Loucy (cell line): ENCODE measurements around the gene TFCP2L1.

ENCODE experiments used
- EZH2phosphoT487 ChIP-seq: fragments of 200-600 bp; IDR thresholded peaks from 2 replicates; pipeline ENCODE4 v1.6.1; 2018; ENCODE audit warnings: antibody characterized with exemption, mild to moderate bottlenecking, moderate library complexity, borderline replicate concordance
- TF ChIP-seq, protein P1 (sequence below): fragments of 200-600 bp; sonication (generic); conservative IDR thresholded peaks from 2 replicates; pipeline ENCODE4 v1.5.1; 2014; ENCODE audit warnings: mild to moderate bottlenecking, antibody characterized with exemption, low read length

DNA sequence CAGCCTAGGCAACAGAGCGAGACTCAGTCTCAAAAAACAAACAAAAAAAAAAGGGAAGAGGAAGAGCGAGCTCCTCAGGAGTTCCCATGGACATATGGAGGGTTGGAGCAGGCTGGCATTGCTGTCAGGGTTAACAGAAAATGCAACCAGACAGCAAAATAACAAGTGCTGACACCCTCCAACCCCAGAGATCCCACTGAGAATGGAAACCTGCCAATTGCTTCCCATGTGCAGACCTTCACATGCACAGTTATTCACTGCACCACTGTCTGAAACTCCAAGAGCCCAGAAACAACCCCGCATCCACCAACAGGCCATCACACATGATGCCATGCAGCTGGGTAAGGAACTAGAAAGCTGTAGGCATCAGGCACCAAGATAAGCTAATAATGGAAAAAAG, 43.5 kb downstream of the TFCP2L1 start:
- TF ChIP-seq, protein P1, sequence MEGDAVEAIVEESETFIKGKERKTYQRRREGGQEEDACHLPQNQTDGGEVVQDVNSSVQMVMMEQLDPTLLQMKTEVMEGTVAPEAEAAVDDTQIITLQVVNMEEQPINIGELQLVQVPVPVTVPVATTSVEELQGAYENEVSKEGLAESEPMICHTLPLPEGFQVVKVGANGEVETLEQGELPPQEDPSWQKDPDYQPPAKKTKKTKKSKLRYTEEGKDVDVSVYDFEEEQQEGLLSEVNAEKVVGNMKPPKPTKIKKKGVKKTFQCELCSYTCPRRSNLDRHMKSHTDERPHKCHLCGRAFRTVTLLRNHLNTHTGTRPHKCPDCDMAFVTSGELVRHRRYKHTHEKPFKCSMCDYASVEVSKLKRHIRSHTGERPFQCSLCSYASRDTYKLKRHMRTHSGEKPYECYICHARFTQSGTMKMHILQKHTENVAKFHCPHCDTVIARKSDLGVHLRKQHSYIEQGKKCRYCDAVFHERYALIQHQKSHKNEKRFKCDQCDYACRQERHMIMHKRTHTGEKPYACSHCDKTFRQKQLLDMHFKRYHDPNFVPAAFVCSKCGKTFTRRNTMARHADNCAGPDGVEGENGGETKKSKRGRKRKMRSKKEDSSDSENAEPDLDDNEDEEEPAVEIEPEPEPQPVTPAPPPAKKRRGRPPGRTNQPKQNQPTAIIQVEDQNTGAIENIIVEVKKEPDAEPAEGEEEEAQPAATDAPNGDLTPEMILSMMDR = no peak
- TF ChIP-seq EZH2phosphoT487 = no peak
